ENCODE results near the gene RUVBL2. TPM values are rescaled to one million over a fixed set of nuclear protein-coding genes. Genes with fewer than 3 reads are reported as not detected.

Gene RUVBL2
- total RNA-seq, 1 experiment from 2014 or later = 130 TPM

- Histone ChIP-seq H3K9me3 (ENCODE audit: control insufficient read depth, low read depth, low read length) (no peaks in the 10 kb centered on the region), H3K79me1 (ENCODE audit: insufficient read depth, low read depth, low read length, poor library complexity, severe bottlenecking) (peaks cover 4% of the 10 kb centered on the region), H3K9ac (ENCODE audit: extremely low read depth, insufficient read length, low read length) (peak within 1 kb of the TSS; percentile 77), H2AFZ (ENCODE audit: low read length) (peak within 1 kb of the TSS; percentile 2), H3K23ac (ENCODE audit: insufficient read length, low read depth, low read length) (no peak within 1 kb of the TSS), H3K4ac (ENCODE audit: low read depth, low read length) (no peak within 1 kb of the TSS; the same call in 1 of the 2 replicates), H3K14ac (ENCODE audit: insufficient read depth, low read length) (peak within 1 kb of the TSS; percentile 81; the same call in 1 of the 2 replicates), H2BK15ac (ENCODE audit: low read depth, low read length) (no peak within 1 kb of the TSS), H2BK120ac (ENCODE audit: low read depth, low read length, poor library complexity, severe bottlenecking) (peak within 1 kb of the TSS; percentile 71), H3K56ac (ENCODE audit: insufficient read length, low read depth, low read length) (no peak within 1 kb of the TSS), H3K23me2 (ENCODE audit: insufficient read length, low read depth, low read length, poor library complexity, severe bottlenecking) (peaks cover 8% of the 10 kb centered on the region), H3K4me2 (ENCODE audit: insufficient read depth, insufficient read length, low read length) (peak within 1 kb of the TSS; percentile 64), H4K5ac (ENCODE audit: insufficient read length, low read depth, low read length) (no peak within 1 kb of the TSS), H2BK20ac (ENCODE audit: low read depth, low read length, poor library complexity, severe bottlenecking) (no peak within 1 kb of the TSS), H2BK5ac (ENCODE audit: insufficient read length, low read length) (no peak within 1 kb of the TSS), H4K20me1 (ENCODE audit: control insufficient read depth, insufficient read depth, insufficient read length) (no peaks in the 10 kb centered on the region), H3K4me1 (ENCODE audit: insufficient read depth, low read length) (no peaks in the 10 kb centered on the region), H2BK12ac (ENCODE audit: insufficient read length, low read depth, low read length) (no peak within 1 kb of the TSS), H2AK5ac (ENCODE audit: insufficient read length, low read length) (no peak within 1 kb of the TSS), H4K91ac (ENCODE audit: insufficient read length, low read depth, low read length) (no peak within 1 kb of the TSS), H3K79me2 (ENCODE audit: insufficient read depth, low read length) (no peaks in the 10 kb centered on the region), H3K18ac (ENCODE audit: insufficient read length, low read depth, low read length) (peak within 1 kb of the TSS; percentile 63), H4K8ac (replicated peaks; ENCODE audit: insufficient read length, low read depth, low read length) (no peak within 1 kb of the TSS), H3K27ac (ENCODE audit: insufficient read length, low read depth, low read length) (no peak within 1 kb of the TSS), H3T11ph (ENCODE audit: low read length) (no peak within 1 kb of the TSS), H3K27me3 (ENCODE audit: insufficient read depth, low read length) (no peaks in the 10 kb centered on the region)
- Mint-ChIP-seq H3K27ac (peak within 1 kb of the TSS; percentile 76 to 93 (median 90); a peak in 6 of 7 replicates), H3K9me3 (no peaks in the 10 kb centered on the region), H3K36me3 (ENCODE audit: insufficient read depth in 1 of 3, low read depth in 3 of 3) (peaks cover 17 to 42% (median 37%) of the 10 kb centered on the region in 3 experiments; a peak in 6 of 7 replicates), H3K4me1 (peaks cover 14 to 15% of the 10 kb centered on the region in 2 experiments), H3K27me3 (ENCODE audit: low read depth) (peaks cover 10% of the 10 kb centered on the region), H3K4me3 (peak within 1 kb of the TSS; percentile 79 to 81)
- peak; percentile 99 for DNase-seq
- peak; percentile 11; the same call in 1 of the 3 replicates for TF ChIP-seq CTCF (conservative IDR thresholded peaks at IDR 0.05)
- WGBS (ENCODE audit: extremely low coverage, insufficient read length, low lambda C conversion rate) = no CpG with 5 or more reads among the region's 71 CpGs
Measured at GRCh38 chr19:48954595-48955307, 38.9 kb upstream of the RUVBL2 start, which contains the start of gene BAX. BAX (plus strand) TSS chr19:48954875; CDS start chr19:48954929, 54 bp downstream.

All from H9 (cell line).